BJ (cell line): Measurements from ENCODE around the gene MPL. TPM values are rescaled to one million over a fixed set of nuclear protein-coding genes. Genes with fewer than 3 reads are reported as not detected.

ENCODE experiments used
- CTCF ChIA-PET: fragments of 350-600 bp; formaldehyde crosslinking; extraction: SDS; loops from one replicate; lab custom pipeline; 2021; ENCODE audit warnings: antibody characterized with exemption, inconsistent platforms; lab: Yijun Ruan, JAX
- POLR2A ChIA-PET: fragments of 300-600 bp; sonication (Branson Sonifier 250); formaldehyde crosslinking; extraction: SDS; loops from one replicate; lab custom pipeline; 2021; ENCODE audit warnings: antibody characterized with exemption; lab: Charles Lee
- DNase-seq: peaks from one replicate; pipeline ENCODE4 v3.0.0-alpha.2; 2011; ENCODE audit warnings: low read depth
- H3K27me3 ChIP-seq: 2 replicates; pipeline ENCODE4 v1.6.0; 2011; ENCODE audit warnings: low read length; ENCODE audit not compliant: control insufficient read depth, insufficient read depth
- H3K36me3 ChIP-seq: 2 replicates; pipeline ENCODE4 v1.5.1; 2011; ENCODE audit warnings: low read length; ENCODE audit not compliant: control insufficient read depth, insufficient read depth
- H3K4me3 ChIP-seq: 2 replicates; pipeline ENCODE4 v1.5.1; 2011; ENCODE audit warnings: low read depth, mild to moderate bottlenecking, control low read depth, low read length
- polyA plus RNA-seq: library from polyadenylated mRNA; depleted of rRNA; stranded (reverse); fragments of >200 nt; gene quantifications from 2 replicates; pipeline ENCODE4 v1.2.3, GENCODE V29; 2011
- TF ChIP-seq, protein P1 (sequence below): IDR thresholded peaks from 2 replicates; pipeline ENCODE4 v1.5.1; 2011; ENCODE audit warnings: low read depth, mild to moderate bottlenecking, control low read depth, inconsistent platforms, low read length, moderate library complexity; ENCODE audit not compliant: insufficient read depth

The MPL gene
- polyA plus RNA-seq, 1 experiment = not detected

DNA sequence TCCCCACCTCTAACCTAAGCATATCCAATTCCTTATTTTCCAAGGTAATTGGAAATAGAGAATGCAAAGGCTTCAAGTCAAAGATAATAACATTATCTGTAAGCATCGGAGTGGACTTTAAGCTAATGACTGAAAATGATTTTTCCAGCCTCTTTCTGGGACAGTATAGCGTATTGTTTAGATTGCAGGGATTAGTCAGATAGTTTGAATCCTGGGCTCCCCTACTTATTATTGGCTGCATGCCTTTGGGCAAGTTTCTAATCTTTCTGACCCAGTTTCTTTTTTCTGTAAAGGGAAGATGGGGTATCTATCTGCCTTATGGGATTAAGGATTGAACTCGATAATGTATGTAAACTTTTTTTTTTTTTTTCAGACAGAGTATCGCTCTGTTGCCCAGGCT, 19.6 kb downstream of the MPL start:
- DNase-seq = no peak
- Histone ChIP-seq H3K4me3 (no peak overlapping the region), H3K27me3 (no peaks in the 10 kb centered on the region), H3K36me3 (peaks cover 1% of the 10 kb centered on the region; the same call in 1 of the 2 replicates)
- TF ChIP-seq, protein P1, sequence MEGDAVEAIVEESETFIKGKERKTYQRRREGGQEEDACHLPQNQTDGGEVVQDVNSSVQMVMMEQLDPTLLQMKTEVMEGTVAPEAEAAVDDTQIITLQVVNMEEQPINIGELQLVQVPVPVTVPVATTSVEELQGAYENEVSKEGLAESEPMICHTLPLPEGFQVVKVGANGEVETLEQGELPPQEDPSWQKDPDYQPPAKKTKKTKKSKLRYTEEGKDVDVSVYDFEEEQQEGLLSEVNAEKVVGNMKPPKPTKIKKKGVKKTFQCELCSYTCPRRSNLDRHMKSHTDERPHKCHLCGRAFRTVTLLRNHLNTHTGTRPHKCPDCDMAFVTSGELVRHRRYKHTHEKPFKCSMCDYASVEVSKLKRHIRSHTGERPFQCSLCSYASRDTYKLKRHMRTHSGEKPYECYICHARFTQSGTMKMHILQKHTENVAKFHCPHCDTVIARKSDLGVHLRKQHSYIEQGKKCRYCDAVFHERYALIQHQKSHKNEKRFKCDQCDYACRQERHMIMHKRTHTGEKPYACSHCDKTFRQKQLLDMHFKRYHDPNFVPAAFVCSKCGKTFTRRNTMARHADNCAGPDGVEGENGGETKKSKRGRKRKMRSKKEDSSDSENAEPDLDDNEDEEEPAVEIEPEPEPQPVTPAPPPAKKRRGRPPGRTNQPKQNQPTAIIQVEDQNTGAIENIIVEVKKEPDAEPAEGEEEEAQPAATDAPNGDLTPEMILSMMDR = no peak
- CTCF ChIA-PET = interaction anchor here (1.1 to 2.3 kb wide), 2 partner anchors 33 to 127 kb away, joined by 3 to 9 read pairs; no protein-coding TSS in a partner anchor
- POLR2A ChIA-PET = no interaction called here

GRCh38 chr1:43358121-43358745, 20.6 kb downstream of the MPL start:
- TF ChIP-seq, protein P1 = peak; percentile 64
- Histone ChIP-seq H3K36me3 (peaks cover 6% of the 10 kb centered on the region), H3K27me3 (no peaks in the 10 kb centered on the region), H3K4me3 (peak overlapping the region; percentile 57)
- ChIA-PET POLR2A (interaction anchor here (0.5 to 0.7 kb wide), 3 partner anchors 31 to 125 kb away, joined by 3 to 7 read pairs (median 6); partner anchors contain the start of genes MED8 and SZT2), CTCF (interaction anchor here (0.7 to 2.3 kb wide), 12 partner anchors 9 to 131 kb away, joined by 3 to 9 read pairs (median 3); partner anchors contain the start of gene C1orf210)
- DNase-seq = no peak

GRCh38 chr1:43358746-43359693, 21.4 kb downstream of the MPL start, which contains the start of gene CDC20:
Gene CDC20, plus strand, starts transcription at chr1:43358981. Its CDS starts 235 bp downstream, at chr1:43359216.
- CTCF ChIA-PET = interaction anchor here (0.7 to 2.3 kb wide), 9 partner anchors 9 to 132 kb away, joined by 3 to 9 read pairs (median 4); partner anchors contain the start of gene C1orf210

GRCh38 chr1:43359696-43360095, 22.1 kb downstream of the MPL start:
- no peaks in the 10 kb centered on the region for H3K27me3 ChIP-seq
- H3K36me3 ChIP-seq = peaks cover 17% of the 10 kb centered on the region
- TF ChIP-seq, protein P1 = no peak
- ChIA-PET POLR2A (no interaction called here), CTCF (no interaction called here)
- DNase-seq = no peak
- H3K4me3 ChIP-seq = peak overlapping the region; percentile 57

More at GRCh38 chr1:43358746-43359693, 21.4 kb downstream of the MPL start, which contains the start of gene CDC20:
- peak; percentile 78 for DNase-seq
- no peaks in the 10 kb centered on the region for H3K27me3 ChIP-seq
- peak within 1 kb of the TSS; percentile 57 for H3K4me3 ChIP-seq
- peaks cover 12% of the 10 kb centered on the region for H3K36me3 ChIP-seq
- TF ChIP-seq, protein P1 = no peak
- POLR2A ChIA-PET = interaction anchor here (0.7 kb wide), 2 partner anchors 31 to 90 kb away, joined by 6 to 7 read pairs; partner anchors contain the start of genes MED8 and SZT2
